HG03135 (cell line): Measurements from ENCODE around the gene SCUBE2.

Source experiments
- ATAC-seq: cut with Tn5 transposase; IDR thresholded peaks from one replicate; pipeline ENCODE4 v1.9.1; 2021; ENCODE audit warnings: mild to moderate bottlenecking, moderate library complexity; ENCODE audit not compliant: unreplicated experiment

Gene SCUBE2

DNA sequence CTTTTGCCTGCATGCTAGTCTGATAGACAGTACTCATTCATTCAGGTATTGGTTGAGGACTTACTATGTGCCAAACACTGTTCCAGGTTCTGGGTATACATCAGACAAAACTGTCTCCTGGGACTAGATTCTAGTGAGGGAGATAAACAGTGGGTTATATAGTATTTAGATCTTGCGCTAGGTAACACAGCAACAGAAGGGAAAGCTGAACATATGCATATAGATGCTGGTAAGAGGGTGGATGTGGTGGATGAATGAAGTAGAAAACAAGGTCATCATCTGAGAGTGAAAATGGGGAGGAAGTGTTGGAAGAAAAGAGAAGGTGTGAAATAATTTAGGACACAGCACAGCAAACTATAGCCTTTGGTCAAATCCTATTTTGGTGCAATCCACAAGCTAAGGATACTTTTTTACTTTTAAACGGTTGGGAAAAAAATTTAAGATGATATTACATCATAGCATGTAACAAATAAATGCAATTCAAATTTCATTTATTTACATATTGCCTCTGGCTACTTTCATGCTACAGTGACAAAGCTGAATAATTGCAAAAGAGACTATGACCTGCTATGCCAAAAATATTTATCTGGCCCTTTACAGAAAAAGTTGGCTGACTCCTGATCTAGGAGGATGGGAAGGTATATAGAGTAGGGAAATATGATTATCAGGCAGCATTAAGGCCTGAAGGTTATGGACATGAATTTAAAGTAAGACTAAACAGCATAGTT is 120.0 kb downstream of the SCUBE2 start:
- ATAC-seq, result no peak
